T47D (cell line): ENCODE results near the gene SULT1C4.

Experiments
- DNase-seq, 2 experiments: peaks; one replicate each; pipeline versions ENCODE4 v3.0.0 to v3.0.0-alpha.2; 2011 to 2012; ENCODE audit warnings: low read depth in 1 of 2, low spot score in 1 of 2
- JUND ChIP-seq: IDR thresholded peaks from 2 replicates; pipeline ENCODE4 v1.6.1; 2012; ENCODE audit warnings: low read depth
- in situ Hi-C: cut with HindIII; loops from 2 replicates; pipeline ENCODE4 v1.10.0; 2016; ENCODE audit warnings: low sequenced_read_pairs, low pct_unique_long_range_greater_than_20kb

The SULT1C4 gene

DNA sequence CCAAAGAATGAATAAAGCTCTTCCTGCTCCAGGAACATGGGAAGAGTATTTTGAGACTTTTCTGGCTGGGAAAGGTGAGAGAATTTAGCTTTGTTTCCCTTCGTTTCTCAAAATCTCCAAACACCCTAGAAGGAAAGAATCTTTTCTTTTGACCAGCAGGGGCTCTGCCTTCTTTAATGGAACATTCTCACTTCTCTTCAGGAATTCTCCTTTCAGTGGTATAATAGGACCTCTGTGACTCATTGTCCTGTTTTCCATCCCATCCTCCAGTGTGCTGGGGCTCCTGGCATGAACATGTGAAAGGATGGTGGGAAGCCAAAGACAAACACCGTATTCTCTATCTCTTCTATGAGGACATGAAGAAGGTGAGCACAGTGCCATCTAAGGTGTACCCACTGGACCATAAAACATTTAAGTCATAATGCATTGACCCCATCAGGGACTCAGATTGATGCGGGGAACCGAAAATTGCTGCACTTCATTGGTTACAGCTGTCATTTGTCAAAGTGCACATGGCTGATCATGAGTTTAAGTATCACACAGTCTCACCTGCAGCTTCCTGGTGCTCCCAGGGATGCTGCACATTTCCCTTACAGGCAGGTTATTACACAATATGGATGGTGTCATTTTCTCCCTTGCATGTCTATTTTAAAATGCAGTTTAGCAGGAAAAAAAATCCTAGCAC lies 5.5 kb downstream of the SULT1C4 start:
- no peak for DNase-seq
- in situ Hi-C loops = no loop called here
- no peak for TF ChIP-seq JUND

GRCh38 chr2:108384662-108385393 lies 7.1 kb downstream of the SULT1C4 start:
- no peak for TF ChIP-seq JUND
- DNase-seq = no peak
- in situ Hi-C loops = no loop called here

- in situ Hi-C loops = no loop called here
- no peak for DNase-seq
- no peak for TF ChIP-seq JUND
Observed at GRCh38 chr2:108385411-108386071, 7.8 kb downstream of the SULT1C4 start.

GRCh38 chr2:108388045-108388444 lies 10.3 kb downstream of the SULT1C4 start:
- TF ChIP-seq JUND = no peak
- DNase-seq = no peak
- in situ Hi-C loops = no loop called here

DNA sequence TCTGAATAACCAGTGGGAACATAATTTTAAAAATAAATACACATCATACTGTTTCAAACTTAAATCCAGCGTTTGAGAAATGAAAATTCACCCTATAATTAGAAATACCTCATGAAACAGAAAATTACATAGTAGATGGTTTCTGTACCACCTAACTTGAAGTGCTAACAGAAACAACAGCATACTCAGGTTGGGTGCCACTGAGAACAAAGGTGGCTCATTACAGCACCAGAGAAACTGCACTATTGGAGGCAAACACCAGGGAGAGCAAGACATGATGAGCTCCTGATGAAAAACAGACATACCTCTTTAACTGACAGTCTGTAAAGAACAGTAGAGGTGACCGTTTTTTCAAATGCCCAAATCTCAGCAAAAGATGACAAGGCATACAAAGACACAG lies 12.6 kb downstream of the SULT1C4 start:
- in situ Hi-C loops = no loop called here
- TF ChIP-seq JUND = no peak
- no peak for DNase-seq

DNA sequence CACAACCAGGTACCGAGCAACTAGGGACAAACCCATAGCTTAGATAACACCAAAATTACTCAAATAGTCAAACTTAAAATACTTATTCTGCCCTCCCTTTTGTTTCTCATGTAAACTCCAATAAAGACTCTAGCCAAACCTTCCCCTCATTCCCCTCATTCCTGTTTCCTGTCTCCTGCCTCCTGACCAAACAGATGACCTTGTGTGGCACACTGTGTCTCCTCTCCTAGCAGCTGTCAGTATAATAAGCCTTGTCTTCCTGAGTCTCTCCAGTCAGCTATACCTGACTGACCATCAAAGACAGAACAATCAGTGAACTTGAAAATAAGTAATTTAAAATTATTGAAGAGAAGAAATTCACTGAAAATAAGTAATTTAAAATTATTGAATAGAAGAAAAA lies 14.3 kb downstream of the SULT1C4 start:
- no peak for DNase-seq
- no peak for TF ChIP-seq JUND
- in situ Hi-C loops = no loop called here

GRCh38 chr2:108393197-108393596 lies 15.4 kb downstream of the SULT1C4 start:
- no peak for DNase-seq
- no peak for TF ChIP-seq JUND
- in situ Hi-C loops = no loop called here

GRCh38 chr2:108395155-108395554 lies 17.4 kb downstream of the SULT1C4 start:
- DNase-seq = no peak
- no peak for TF ChIP-seq JUND
- in situ Hi-C loops = no loop called here

- peak in 1 of 2 experiments; percentile 63 for DNase-seq
- in situ Hi-C loops = no loop called here
- TF ChIP-seq JUND = no peak
Observed at GRCh38 chr2:108396845-108397244, 19.1 kb downstream of the SULT1C4 start.

DNA sequence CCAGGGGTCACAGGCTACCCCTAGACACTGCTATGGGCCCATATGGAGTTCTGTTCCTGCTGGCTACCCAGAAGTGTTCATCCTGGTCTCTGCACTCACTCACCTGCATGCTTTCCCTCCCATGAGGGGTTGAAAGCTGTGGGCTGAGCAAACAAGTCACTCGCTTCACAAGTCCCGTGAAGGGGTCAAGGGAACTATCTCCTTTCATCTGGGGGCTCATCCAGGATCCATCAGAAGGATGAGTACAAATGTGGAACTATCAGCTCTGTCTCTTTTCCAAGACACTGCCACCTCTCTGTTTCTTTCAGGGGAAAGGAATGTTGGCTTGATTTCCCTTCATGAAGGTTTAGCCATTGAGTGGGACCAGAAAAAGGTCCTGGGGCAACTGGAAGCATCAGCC lies 21.7 kb downstream of the SULT1C4 start:
- in situ Hi-C loops = no loop called here
- TF ChIP-seq JUND = no peak
- no peak for DNase-seq

DNA sequence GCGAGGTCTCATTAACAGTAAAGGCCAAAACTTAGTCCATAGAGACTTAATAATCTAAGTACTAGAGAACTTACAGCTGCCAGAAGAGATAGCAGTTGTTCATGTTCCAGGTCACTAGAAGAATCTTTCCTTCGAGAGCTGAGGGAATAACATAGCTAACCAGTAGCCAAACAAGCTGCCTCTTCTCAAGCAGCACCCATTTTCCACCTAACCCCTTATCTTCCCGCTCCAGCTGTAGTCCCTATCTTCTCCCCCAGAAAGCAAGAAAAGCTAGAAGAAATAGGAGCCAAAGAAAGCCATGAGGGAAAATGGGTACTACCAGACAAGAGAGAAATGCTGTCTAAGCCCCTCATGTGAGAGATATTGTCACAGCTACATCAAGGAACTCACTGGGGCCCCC lies 24.0 kb downstream of the SULT1C4 start:
- no peak for TF ChIP-seq JUND
- in situ Hi-C loops = no loop called here
- DNase-seq = no peak

GRCh38 chr2:108403494-108403893 lies 25.7 kb downstream of the SULT1C4 start:
- DNase-seq = no peak
- in situ Hi-C loops = no loop called here
- TF ChIP-seq JUND = no peak

GRCh38 chr2:108404784-108405397 lies 27.1 kb downstream of the SULT1C4 start:
- in situ Hi-C loops = no loop called here
- no peak for TF ChIP-seq JUND

More at GRCh38 chr2:108404784-108405397, 27.1 kb downstream of the SULT1C4 start:
- no peak for DNase-seq
